Stimulated activated CD8-positive, alpha-beta memory T cell treated with anti-CD3 and anti-CD28 coated beads, Interleukin-4, amount 100 ng/mL, for 1 hour (primary cell): Measurements from ENCODE around the gene NAA11.
"Not testable (repeated sequence)": the region's sequence is repeated elsewhere in the genome, so short reads cannot be mapped to it uniquely, and the experiment has no call there.

Experiments used
- DNase-seq, 2 donors: peaks; one replicate each; pipeline ENCODE4 v3.0.0-alpha.2; 2020; ENCODE audit warnings: low read depth in 2 of 2, low spot score in 1 of 2

Gene NAA11

DNA sequence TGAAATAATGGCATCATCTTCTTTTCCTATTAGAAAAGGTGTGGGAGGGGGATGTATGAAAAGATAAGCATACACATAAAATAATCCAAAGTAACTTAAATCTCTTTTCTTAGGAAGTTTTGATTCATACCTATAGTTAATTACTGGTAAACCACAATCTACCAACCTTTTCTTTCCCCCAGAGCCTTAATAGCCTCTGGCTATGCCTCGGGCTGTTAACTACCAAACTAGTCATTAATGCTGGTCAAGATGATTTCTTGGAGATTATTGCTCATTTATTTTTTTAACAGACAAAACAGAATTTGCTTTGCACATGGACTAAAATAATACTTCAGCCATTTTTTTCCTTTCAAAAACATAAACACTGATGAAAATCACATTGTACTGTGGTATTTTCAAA is 16.9 kb downstream of the NAA11 start:
- DNase-seq: no peak

DNA sequence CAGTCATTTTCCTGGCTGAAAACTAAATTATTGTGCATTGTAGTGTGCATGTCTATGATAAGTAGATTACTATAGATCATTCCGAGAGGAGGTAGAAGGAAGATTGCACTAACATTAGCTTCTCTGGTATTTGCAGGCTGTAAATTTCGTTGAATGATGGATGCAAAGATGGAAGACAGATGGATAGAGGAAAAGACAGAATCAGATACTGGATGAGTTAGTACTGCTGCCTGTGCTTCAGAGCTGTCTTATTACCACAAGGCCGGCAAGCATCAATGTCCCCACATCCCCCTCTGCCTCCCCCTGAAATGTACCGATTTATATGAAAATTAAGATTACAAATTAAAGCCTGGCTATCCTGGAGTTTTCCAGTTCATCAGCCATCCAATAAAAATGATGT is 17.7 kb downstream of the NAA11 start:
- DNase-seq: no peak

DNA sequence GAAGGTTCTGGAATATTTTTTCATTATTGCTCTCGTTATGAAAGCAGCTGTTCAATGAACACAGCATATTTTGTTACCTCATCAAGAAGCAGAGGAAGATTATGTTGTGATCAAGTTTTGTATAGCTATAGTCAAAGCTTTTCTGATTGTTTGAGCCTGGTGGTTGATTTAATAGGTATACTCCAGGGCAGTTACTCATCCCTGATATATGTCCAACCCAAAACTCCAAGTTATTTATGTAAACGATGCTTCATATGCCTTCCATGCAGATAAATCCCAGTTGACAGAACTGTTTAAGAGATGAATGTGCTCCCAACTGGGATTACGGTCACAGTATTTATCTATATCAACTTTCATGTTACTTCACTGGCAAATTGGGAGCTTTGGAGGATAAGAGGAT is 19.1 kb downstream of the NAA11 start:
- DNase-seq: no peak

DNA sequence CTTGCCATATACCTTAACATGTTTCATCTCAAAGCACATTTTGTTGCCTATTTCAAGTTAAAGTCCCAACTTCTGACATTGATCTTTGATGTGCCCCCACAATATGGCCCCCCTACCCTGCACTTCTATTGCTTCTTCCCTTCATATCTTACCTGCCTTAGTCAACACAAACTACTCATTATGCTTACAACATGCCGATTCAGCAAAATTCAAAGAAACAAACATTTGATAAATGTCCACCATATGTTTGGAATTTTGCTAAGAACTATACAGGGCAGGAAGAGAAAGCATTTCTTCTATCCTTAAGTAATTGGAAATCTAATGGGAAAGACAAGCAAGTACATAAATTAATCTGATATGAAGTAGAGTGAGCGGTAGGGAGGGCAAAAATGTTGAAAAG is 25.6 kb downstream of the NAA11 start:
- no peak for DNase-seq

DNA sequence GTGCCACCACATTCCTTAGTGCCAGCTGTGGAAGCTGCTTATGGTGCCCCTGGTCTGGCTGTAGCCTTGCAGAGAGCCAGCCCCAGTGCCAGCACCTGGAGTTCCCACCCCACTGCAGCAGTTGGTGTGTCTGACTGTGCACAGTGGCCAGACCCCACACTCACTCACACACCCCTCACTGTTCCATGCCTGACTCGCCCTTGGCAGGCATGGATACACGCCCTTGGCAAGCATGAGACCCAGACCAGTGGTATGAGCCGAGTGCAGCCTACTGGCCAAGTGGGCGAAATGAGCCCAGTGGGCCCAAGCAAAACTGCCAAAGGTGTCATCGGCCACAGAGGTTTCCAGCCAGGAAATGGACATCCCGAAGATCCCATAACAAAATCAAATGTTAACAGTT is 27.4 kb downstream of the NAA11 start:
- DNase-seq: no peak

DNA sequence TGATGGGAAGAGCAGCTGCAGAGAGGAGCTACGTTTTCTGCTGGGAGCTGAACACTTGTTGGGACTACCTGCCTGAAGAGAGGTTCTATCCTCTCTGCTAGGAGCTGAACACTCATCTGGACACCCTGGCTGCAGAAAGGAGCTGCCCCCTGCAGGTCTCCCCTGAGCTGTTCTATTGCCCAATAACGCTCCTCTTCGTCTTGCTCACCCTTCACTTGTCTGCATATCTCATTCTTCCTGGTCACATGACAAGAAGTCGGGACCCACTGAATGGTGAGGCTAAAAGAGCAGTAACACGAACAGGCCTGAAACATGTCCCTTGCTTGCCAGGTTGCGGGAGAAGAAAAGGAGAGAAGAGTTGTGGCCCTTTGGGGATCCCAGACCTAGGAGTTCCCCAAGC is 27.8 kb downstream of the NAA11 start:
- no peak for DNase-seq

DNA sequence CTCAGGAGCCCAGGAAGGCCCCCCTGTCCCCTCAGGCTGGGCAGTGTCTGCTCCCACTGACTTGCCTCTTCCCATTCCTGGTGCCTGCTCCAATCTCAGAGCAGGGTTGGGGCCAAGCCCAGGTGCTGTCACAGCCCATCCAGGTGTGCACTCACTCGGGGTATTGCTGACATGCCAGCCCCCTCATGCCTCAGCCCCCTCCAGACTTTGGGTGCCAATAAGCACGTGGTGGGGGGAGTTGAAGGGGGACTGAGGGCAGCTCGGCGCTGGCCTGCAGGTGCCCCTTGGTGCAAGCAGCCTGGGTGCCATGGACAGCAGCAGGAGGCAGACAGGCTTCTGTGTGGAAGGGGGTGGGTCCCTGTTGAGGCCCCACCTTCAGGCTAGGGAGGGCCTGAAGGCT is 28.4 kb downstream of the NAA11 start:
- DNase-seq: no peak

DNA sequence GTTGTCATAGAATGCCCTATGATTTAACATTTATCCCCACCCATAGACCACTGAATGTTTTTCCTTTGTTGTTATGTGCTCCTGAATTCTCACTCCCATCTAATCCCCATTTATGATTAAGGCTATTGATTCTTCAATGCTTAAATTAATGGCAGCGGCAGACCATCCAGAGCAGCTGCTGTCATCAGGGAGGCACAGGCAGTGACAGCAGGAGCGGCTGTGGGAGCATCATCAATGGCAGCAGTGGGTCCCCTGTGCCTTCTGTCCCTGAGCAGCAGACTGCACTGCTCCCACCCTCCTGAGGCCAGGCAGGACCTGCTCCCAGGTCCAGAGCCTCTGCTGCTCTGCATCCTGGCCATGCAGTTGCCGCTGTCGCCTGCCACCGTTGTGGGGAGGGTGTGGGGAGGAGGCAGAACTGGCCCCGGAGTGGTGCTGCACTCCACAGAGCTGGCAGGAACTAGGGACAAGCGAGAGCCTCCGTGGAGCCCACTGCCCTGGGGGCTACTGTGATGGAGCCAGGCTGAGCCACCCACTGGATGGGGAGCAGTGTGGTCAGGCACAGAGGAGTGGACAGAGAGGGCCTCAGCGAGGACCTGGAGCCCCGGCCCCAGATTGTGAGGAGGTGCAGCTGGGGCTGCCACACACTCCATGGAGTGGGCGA is 29.0 kb downstream of the NAA11 start:
- no peak for DNase-seq

DNA sequence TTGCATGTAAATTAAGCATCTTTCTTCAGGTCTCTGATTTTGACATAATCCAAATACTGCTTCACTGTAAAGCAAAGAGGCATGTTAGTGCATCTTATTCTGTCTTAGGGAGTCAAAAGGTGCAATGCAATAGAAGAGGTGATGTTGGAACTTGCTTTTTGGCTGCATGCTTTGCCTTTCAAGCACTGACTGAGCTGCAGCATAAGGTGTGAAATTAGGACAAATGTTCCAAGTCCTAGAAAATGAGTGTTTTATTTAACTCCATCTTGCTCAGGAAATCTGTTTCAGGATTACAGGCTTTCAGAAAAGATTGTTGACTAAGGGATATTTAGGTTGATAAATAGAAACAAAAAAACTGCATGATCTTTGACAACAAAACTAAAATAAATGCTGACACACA is 30.8 kb downstream of the NAA11 start:
- DNase-seq: no peak

DNA sequence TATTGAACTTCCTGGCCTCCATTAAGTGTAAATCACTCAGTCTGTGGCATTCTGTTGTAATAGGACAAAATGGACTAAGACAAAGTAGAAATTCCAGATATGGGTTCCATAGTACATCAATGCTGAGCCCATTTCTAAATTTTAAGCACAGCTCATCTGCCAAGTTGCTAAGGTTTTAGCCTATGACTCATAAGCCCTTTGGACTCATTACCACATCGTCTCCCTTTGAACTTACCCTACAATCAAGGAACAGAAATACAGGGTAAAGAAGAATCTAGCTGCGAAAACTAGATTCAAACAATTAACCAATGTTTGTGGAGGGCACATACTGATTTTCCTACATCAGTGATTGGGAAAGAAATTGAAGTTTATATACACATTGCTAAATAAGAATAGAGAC is 31.8 kb downstream of the NAA11 start:
- DNase-seq: no peak

DNA sequence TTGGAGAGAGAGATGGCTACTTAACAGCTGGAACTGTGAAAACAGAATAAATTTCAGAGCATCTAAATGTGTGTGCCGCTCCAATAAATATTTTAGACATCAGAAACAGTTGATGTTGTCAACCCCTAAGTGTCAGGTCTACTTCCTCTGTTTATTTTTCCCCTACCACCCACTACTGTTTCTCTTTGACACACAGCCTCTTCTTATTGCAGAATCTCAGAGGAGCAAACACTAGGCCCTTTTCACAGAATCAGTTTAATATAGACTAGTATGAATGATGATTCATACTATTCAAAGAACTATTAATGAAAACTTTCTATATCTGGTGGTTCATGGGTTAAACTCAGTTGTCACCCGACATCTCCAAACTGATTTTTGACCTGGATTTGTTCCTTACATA is 33.9 kb downstream of the NAA11 start:
- no peak for DNase-seq

DNA sequence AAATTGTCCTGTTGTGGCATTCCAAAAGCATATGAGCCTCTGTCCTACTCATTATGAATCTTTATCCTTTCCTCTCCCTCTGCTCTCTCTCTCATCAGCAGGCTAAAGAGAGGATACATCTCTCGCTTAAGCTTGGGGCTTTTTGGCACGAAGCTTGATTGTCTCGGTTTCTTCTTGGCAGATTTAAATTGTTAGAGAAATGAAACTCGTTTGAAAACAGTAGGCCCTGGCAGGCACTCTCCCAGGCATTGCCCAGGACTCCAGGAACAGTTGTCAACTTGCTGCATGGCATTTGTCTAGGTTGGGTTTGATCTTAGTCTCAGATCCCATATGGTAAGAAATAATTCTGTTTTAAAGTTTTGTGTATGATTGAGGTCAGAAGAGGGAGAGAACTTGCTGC is 35.5 kb downstream of the NAA11 start:
- no peak for DNase-seq

DNA sequence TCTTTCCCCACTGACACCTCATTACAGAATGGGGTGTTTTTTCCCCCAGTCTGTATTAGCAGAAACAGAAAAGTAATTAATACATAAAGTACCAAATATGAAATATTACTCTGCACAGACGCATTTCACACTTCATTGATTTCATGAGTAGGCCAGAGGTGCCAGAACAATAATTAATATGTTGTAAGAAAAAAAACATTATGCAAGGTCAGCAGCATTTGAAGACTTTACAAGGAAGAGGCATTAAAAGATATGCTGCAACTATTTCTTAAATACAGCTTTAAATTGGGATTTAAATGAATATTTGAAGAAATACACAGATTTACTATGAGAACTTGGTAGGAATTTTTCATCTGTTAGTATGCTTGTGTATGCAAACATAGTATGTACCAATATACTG is 37.7 kb downstream of the NAA11 start:
- DNase-seq: no peak

DNA sequence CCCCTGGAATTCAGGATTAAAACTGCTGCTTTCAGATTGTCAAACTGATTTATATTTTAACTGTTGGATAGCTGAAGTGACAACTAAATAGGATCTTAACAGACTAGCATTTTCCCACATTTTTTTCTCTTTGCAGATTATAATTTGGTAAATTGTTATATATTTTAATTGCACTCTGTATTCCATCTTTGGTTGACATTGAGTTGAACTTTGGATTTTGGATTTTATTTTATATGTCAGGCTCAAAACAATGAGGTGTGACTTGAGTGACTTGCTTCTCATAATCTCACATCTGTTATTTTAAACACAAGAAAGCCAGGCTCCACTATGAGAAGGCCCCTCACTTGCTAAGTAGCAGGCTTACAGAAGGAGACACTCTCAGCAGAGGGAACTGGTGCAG is 38.1 kb downstream of the NAA11 start:
- no peak for DNase-seq

DNA sequence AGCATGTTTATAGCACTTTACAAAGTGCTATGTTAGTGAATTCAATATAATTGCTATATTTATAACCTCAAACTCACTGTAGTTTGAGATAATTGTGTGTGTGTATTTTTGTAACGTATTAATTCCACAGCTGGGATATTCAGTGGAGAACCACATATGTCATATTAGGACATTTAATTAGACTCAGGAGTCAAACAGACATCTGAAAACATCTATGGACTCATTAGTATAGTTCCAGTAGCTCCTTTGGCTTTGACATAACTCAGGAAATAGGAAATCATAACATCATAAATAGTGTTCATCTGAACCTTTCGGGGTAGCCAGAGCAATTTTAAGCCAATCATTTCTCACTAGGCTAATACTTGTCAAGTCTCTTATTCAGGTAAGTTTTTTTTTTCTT is 38.8 kb downstream of the NAA11 start:
- DNase-seq: no peak

DNA sequence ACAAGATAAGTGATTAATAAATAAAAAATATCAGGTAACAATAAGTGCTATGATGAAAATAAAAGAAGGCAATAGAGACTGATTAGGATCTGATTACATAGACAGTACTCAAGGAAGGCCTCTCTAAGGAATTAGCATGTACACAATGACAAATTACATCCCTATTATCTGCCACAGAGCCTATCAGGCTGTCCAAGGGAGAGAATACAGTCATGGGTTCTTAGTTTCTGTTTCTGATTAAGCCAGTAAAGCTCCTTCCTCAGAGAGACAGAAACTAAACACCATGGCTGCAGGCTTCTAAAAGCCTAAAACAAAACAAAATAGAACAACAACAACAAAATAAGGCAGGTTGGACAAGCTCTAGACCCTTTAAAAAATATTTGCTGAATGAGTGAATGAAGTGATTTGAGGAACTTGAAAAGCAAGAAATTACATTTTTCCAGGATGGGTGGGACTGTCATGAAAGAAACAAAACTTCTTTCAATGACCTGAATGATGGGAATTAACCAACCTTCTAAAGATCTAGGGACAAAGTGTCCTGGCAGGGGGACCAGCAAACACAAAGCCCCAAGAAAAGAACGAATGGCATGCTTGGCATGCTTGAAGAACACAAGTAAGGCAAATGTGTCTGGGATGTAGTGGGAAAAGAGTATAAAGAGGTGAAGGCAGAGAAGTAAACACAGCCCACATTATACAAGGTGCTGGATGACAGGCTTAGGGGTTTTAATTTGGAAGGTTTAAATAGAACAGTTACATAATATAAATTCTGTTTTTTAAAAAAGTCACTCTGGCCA is 44.1 kb downstream of the NAA11 start:
- DNase-seq: no peak

DNA sequence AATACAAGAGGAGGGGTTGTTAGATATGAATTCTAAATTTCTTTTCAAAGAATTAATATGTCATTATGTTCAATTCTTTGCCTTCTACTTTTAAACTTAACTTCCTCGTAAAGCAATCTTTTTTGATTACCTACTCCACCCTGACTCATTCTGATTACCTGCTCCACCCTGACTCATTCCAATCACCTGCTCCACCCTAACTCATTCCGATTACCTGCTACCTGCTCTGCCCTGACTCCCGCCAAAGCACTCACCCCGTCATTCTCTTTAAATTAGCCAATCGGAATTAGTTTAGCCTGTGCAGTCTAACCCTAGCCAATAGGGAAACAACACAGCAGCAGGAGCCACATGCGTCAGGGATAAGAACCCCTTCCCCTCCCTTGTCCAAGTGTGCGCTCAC is 48.4 kb downstream of the NAA11 start:
- DNase-seq: not testable (repeated sequence)

DNA sequence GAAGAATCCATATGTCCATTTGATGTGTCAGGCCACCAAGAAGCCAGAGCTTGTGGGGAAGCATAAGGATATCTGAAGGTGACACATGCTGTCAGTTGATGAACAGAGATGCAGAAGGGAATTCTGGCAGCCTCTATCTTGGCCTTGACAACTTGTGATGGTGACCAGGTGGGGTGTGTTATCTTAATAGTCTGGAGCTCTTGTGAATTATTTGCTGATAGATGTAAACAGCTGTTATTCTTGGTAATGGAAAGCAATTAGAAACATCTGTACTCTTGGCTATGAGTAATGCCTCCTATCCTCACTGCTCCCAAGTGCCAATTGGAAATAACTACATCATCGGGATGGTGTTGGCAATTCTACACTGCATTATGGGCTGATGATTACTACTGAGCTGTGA is 51.9 kb downstream of the NAA11 start:
- DNase-seq: no peak

DNA sequence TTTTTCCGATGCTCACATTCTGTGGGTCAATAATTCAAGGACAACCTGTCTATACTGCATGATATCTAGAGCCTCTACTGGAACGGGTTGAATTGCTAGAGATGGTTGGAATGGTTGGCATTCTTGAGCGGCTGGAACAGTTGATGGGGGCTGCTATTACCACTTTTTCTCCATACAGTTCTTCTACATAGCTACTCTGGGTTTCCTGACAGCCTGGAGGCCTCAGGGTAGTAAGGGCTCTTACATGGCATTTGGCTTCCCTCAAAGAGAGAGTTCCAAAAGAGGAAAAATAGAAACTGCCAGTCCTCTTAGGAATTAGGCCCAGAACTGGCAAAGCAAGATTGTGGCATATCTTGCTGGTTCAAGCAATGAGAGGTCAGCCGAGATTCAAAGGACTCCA is 53.1 kb downstream of the NAA11 start:
- no peak for DNase-seq

DNA sequence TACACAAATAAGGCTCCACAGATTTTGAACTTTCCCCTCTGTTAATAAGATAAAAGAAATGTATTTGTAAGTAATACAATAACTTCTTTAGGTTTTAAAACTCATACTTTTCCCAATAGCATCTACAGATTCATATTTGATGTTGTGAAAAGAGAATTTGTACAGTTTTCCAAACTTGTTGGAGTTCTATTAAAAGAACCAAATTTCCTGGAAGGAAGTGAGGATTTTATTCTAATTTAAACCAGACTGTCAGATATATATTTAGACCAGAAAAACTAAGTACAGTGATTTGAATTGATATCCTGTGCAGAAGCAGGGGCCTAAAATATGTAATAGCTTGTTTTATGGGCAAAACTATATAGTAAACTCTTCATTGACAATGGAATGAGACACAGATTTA is 53.7 kb downstream of the NAA11 start:
- no peak for DNase-seq

DNA sequence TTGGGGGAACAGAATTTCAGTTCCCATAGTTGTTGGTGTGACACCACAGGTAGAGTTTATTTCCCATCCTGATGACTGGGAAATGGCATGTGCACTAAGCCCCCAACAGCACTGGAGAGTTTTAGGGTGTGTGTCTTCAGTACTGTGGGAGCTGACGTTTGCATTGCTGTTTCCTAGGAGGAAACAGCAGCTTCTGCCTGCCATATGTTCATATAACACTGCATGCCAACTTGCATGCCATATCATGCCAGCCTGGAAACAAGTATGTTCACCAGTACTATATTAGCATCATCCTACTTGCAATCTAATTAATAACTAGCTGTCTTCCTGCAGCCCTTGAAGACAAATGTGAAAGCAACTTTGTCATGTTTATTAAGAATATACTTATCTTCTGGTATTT is 58.2 kb downstream of the NAA11 start:
- DNase-seq: no peak
